ENCODE data around the gene FAT3.

FAT3 gene

GRCh38 chr11:92257536-92257935 is 32.9 kb downstream of the FAT3 start:
- no peak overlapping the region for H3K27ac ChIP-seq (replicated peaks)
- H3K27me3 ChIP-seq (ENCODE audit: insufficient read depth, poor library complexity, severe bottlenecking), result no peaks in the 10 kb centered on the region
- H3K4me3 ChIP-seq (replicated peaks; ENCODE audit: insufficient read depth, low read length), result no peak overlapping the region
- DNase-seq (ENCODE audit: low read depth in 1 of 2, low spot score in 1 of 2), result no peak
- TF ChIP-seq CTCF (IDR thresholded peaks at IDR 0.05; ENCODE audit: insufficient read depth, low read length), result no peak
- no peak for TF ChIP-seq POLR2AphosphoS5 (IDR thresholded peaks at IDR 0.05; ENCODE audit: low read depth)
- TF ChIP-seq SPI1 (IDR thresholded peaks at IDR 0.05; ENCODE audit: borderline replicate concordance, low read depth), result no peak
- TF ChIP-seq REST (IDR thresholded peaks at IDR 0.05; ENCODE audit: insufficient replicate concordance, low read depth), result no peak
- TF ChIP-seq GABPA (IDR thresholded peaks at IDR 0.05; ENCODE audit: low read depth), result no peak

- H3K27ac ChIP-seq (replicated peaks), result no peak overlapping the region
- no peak for TF ChIP-seq GABPA (IDR thresholded peaks at IDR 0.05; ENCODE audit: low read depth)
- no peak overlapping the region for H3K4me3 ChIP-seq (replicated peaks; ENCODE audit: insufficient read depth, low read length)
- DNase-seq (ENCODE audit: low read depth in 1 of 2, low spot score in 1 of 2), result no peak
- H3K27me3 ChIP-seq (ENCODE audit: insufficient read depth, poor library complexity, severe bottlenecking), result no peaks in the 10 kb centered on the region
Measured at GRCh38 chr11:92259861-92260260, 35.2 kb downstream of the FAT3 start.

- H3K27ac ChIP-seq (replicated peaks), result no peak overlapping the region
- no peak for TF ChIP-seq SPI1 (IDR thresholded peaks at IDR 0.05; ENCODE audit: borderline replicate concordance, low read depth)
- TF ChIP-seq GABPA (IDR thresholded peaks at IDR 0.05; ENCODE audit: low read depth), result no peak
- TF ChIP-seq POLR2AphosphoS5 (IDR thresholded peaks at IDR 0.05; ENCODE audit: low read depth), result no peak
- no peak for TF ChIP-seq REST (IDR thresholded peaks at IDR 0.05; ENCODE audit: insufficient replicate concordance, low read depth)
- TF ChIP-seq CTCF (IDR thresholded peaks at IDR 0.05; ENCODE audit: insufficient read depth, low read length), result no peak
- no peaks in the 10 kb centered on the region for H3K27me3 ChIP-seq (ENCODE audit: insufficient read depth, poor library complexity, severe bottlenecking)
- H3K4me3 ChIP-seq (replicated peaks; ENCODE audit: insufficient read depth, low read length), result no peak overlapping the region
- no peak for DNase-seq (ENCODE audit: low read depth in 1 of 2, low spot score in 1 of 2)
Measured at GRCh38 chr11:92264350-92264749, 39.7 kb downstream of the FAT3 start.

- no peak for DNase-seq (ENCODE audit: low read depth in 1 of 2, low spot score in 1 of 2)
- TF ChIP-seq GABPA (IDR thresholded peaks at IDR 0.05; ENCODE audit: low read depth) (no peak), REST (IDR thresholded peaks at IDR 0.05; ENCODE audit: insufficient replicate concordance, low read depth) (no peak)
- Histone ChIP-seq H3K4me3 (replicated peaks; ENCODE audit: insufficient read depth, low read length) (no peak overlapping the region), H3K27ac (replicated peaks) (no peak overlapping the region), H3K27me3 (ENCODE audit: insufficient read depth, poor library complexity, severe bottlenecking) (no peaks in the 10 kb centered on the region)
Measured at GRCh38 chr11:92266806-92267205, 42.2 kb downstream of the FAT3 start.
